Measurements from ENCODE around the gene PDE8B. TPM values are rescaled to one million over a fixed set of nuclear protein-coding genes. Genes with fewer than 3 reads are reported as not detected.

Gene PDE8B
- total and polyA plus RNA-seq, 2 donors from 2014 or later = 3.7 to 4.5 TPM

GRCh38 chr5:77398458-77398857 lies 188.0 kb downstream of the PDE8B start:
- peaks cover 0 to 5% (median 0%) of the 10 kb centered on the region in 3 donors for H3K4me1 ChIP-seq (ENCODE audit: control insufficient read depth in 2 of 3, insufficient read depth in 2 of 3, low read depth in 1 of 3, low read length in 3 of 3)
- no peak overlapping the region for H3K9ac ChIP-seq (ENCODE audit: low read length in 3 of 3)
- intact Hi-C loops (cut with DNase I) = no loop called here
- no peak for DNase-seq
- H3K9me3 ChIP-seq (ENCODE audit: control insufficient read depth in 2 of 3, insufficient read depth in 1 of 3, low read length in 3 of 3) = no peaks in the 10 kb centered on the region
- H3K27me3 ChIP-seq (ENCODE audit: control insufficient read depth, insufficient read depth, low read length) = no peaks in the 10 kb centered on the region
- no peak for TF ChIP-seq CTCF (IDR thresholded peaks at IDR 0.05; ENCODE audit: borderline replicate concordance, extremely low read depth, insufficient read depth)
- H3K27ac ChIP-seq (ENCODE audit: low read depth in 2 of 2, low read length in 2 of 2) = no peak overlapping the region
- no peak overlapping the region for H3K4me3 ChIP-seq (ENCODE audit: low read length in 3 of 3)
- H3K36me3 ChIP-seq (ENCODE audit: control insufficient read depth in 2 of 3, insufficient read depth in 3 of 3, low read length in 3 of 3) = no peaks in the 10 kb centered on the region
- FAIRE-seq = no peak

- TF ChIP-seq CTCF (IDR thresholded peaks at IDR 0.05; ENCODE audit: borderline replicate concordance, extremely low read depth, insufficient read depth) = no peak
- H3K9me3 ChIP-seq (ENCODE audit: control insufficient read depth in 2 of 3, insufficient read depth in 1 of 3, low read length in 3 of 3) = no peaks in the 10 kb centered on the region
- FAIRE-seq (no peak), DNase-seq (no peak)
- H3K4me3 ChIP-seq (ENCODE audit: low read length in 3 of 3) = no peak overlapping the region
- H3K27me3 ChIP-seq (ENCODE audit: control insufficient read depth, insufficient read depth, low read length) = no peaks in the 10 kb centered on the region
- no peak overlapping the region for H3K9ac ChIP-seq (ENCODE audit: low read length in 3 of 3)
- H3K4me1 ChIP-seq (ENCODE audit: control insufficient read depth in 2 of 3, insufficient read depth in 2 of 3, low read depth in 1 of 3, low read length in 3 of 3) = peaks cover 0 to 5% (median 0%) of the 10 kb centered on the region in 3 donors
- no peaks in the 10 kb centered on the region for H3K36me3 ChIP-seq (ENCODE audit: control insufficient read depth in 2 of 3, insufficient read depth in 3 of 3, low read length in 3 of 3)
- intact Hi-C loops (cut with DNase I) = no loop called here
- no peak overlapping the region for H3K27ac ChIP-seq (ENCODE audit: low read depth in 2 of 2, low read length in 2 of 2)
Observed at GRCh38 chr5:77398896-77399295, 188.4 kb downstream of the PDE8B start.

DNA sequence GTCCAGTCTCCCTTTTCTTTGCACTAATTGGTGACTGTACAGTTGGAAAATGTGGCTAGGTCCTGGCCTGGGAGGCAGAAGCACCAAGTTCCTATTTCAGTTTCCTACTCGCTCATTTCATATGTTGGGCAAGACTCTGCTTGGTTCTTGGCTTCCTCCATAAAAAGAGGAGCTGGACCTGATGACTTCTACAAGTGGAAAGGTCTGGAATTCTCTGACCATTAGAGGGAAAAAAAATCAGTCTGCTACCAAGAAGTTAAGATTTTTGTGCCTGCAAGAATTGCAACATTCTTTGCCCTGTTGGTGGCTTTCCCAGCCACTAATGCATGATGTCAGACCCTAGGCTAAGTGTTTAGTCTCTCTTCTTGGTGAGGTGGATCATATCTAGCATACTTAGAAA lies 190.2 kb downstream of the PDE8B start:
- no peak for TF ChIP-seq CTCF (IDR thresholded peaks at IDR 0.05; ENCODE audit: borderline replicate concordance, extremely low read depth, insufficient read depth)
- H3K36me3 ChIP-seq (ENCODE audit: control insufficient read depth in 2 of 3, insufficient read depth in 3 of 3, low read length in 3 of 3) = no peaks in the 10 kb centered on the region
- H3K4me3 ChIP-seq (ENCODE audit: low read length in 3 of 3) = no peak overlapping the region
- H3K9ac ChIP-seq (ENCODE audit: low read length in 3 of 3) = no peak overlapping the region
- DNase-seq = no peak
- no peak for FAIRE-seq
- no peaks in the 10 kb centered on the region for H3K4me1 ChIP-seq (ENCODE audit: control insufficient read depth in 2 of 3, insufficient read depth in 2 of 3, low read depth in 1 of 3, low read length in 3 of 3)
- no peaks in the 10 kb centered on the region for H3K27me3 ChIP-seq (ENCODE audit: control insufficient read depth, insufficient read depth, low read length)
- H3K9me3 ChIP-seq (ENCODE audit: control insufficient read depth in 2 of 3, insufficient read depth in 1 of 3, low read length in 3 of 3) = no peaks in the 10 kb centered on the region
- intact Hi-C loops (cut with DNase I) = no loop called here
- no peak overlapping the region for H3K27ac ChIP-seq (ENCODE audit: low read depth in 2 of 2, low read length in 2 of 2)

DNA sequence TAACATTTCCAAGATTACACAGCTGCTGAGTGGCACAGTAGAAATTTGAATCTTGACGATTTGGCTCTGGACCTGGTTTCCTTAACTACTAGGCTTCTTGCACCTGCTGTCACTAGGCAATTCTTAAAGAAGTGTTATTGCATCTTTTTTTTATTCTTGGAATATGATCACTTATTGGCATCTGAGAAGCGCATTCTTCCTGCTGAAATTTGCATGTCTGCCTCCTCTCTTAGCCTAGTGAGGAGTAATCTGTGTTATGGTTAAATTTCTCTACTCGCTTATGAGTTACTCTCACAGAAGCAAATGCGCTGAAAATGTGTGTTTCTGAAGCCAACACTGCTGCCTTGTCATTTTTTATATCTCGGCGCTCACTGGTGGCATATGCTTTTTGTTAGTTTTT lies 192.3 kb downstream of the PDE8B start:
- TF ChIP-seq CTCF (IDR thresholded peaks at IDR 0.05; ENCODE audit: borderline replicate concordance, extremely low read depth, insufficient read depth) = no peak
- no peak overlapping the region for H3K27ac ChIP-seq (ENCODE audit: low read depth in 2 of 2, low read length in 2 of 2)
- FAIRE-seq = no peak
- H3K9me3 ChIP-seq (ENCODE audit: control insufficient read depth in 2 of 3, insufficient read depth in 1 of 3, low read length in 3 of 3) = no peaks in the 10 kb centered on the region
- DNase-seq = no peak
- H3K9ac ChIP-seq (ENCODE audit: low read length in 3 of 3) = no peak overlapping the region
- no peaks in the 10 kb centered on the region for H3K36me3 ChIP-seq (ENCODE audit: control insufficient read depth in 2 of 3, insufficient read depth in 3 of 3, low read length in 3 of 3)
- no peaks in the 10 kb centered on the region for H3K4me1 ChIP-seq (ENCODE audit: control insufficient read depth in 2 of 3, insufficient read depth in 2 of 3, low read depth in 1 of 3, low read length in 3 of 3)
- intact Hi-C loops (cut with DNase I) = no loop called here
- no peaks in the 10 kb centered on the region for H3K27me3 ChIP-seq (ENCODE audit: control insufficient read depth, insufficient read depth, low read length)
- H3K4me3 ChIP-seq (ENCODE audit: low read length in 3 of 3) = no peak overlapping the region

Measured in kidney (tissue), 14 donors.